Measurements from ENCODE around the gene RIMS3. TPM values are rescaled to one million over a fixed set of nuclear protein-coding genes. Genes with fewer than 3 reads are reported as not detected.
"Not testable (repeated sequence)": the region's sequence is repeated elsewhere in the genome, so short reads cannot be mapped to it uniquely, and the experiment has no call there.

RIMS3 gene
- total RNA-seq, 1 donor: 0.84 TPM

GRCh38 chr1:40634901-40635655 is 30.4 kb downstream of the RIMS3 start:
- Histone ChIP-seq H3K4me1 (ENCODE audit: insufficient read depth, low read length) (peaks cover 10% of the 10 kb centered on the region), H3K4me3 (ENCODE audit: low read length) (no peak overlapping the region), H3K27me3 (ENCODE audit: insufficient read depth, low read length) (no peaks in the 10 kb centered on the region), H3K9me3 (ENCODE audit: low read depth, low read length) (no peaks in the 10 kb centered on the region)

GRCh38 chr1:40633931-40634376 is 31.5 kb downstream of the RIMS3 start:
- Histone ChIP-seq H3K4me1 (ENCODE audit: insufficient read depth, low read length) (peaks cover 14% of the 10 kb centered on the region), H3K27me3 (ENCODE audit: insufficient read depth, low read length) (no peaks in the 10 kb centered on the region), H3K4me3 (ENCODE audit: low read length) (no peak overlapping the region), H3K9me3 (ENCODE audit: low read depth, low read length) (no peaks in the 10 kb centered on the region)

- no peak overlapping the region for H3K4me3 ChIP-seq (ENCODE audit: low read length)
- H3K9me3 ChIP-seq (ENCODE audit: low read depth, low read length): no peaks in the 10 kb centered on the region
- peaks cover 14% of the 10 kb centered on the region for H3K4me1 ChIP-seq (ENCODE audit: insufficient read depth, low read length)
- no peaks in the 10 kb centered on the region for H3K27me3 ChIP-seq (ENCODE audit: insufficient read depth, low read length)
Observed at GRCh38 chr1:40633523-40633922, 32.0 kb downstream of the RIMS3 start.

GRCh38 chr1:40630488-40631223 is 34.8 kb downstream of the RIMS3 start:
- H3K27me3 ChIP-seq (ENCODE audit: insufficient read depth, low read length): no peaks in the 10 kb centered on the region
- no peak overlapping the region for H3K4me3 ChIP-seq (ENCODE audit: low read length)
- no peaks in the 10 kb centered on the region for H3K9me3 ChIP-seq (ENCODE audit: low read depth, low read length)
- H3K4me1 ChIP-seq (ENCODE audit: insufficient read depth, low read length): peaks cover 14% of the 10 kb centered on the region

GRCh38 chr1:40629546-40629945 is 35.9 kb downstream of the RIMS3 start:
- not testable (repeated sequence) for H3K27me3 ChIP-seq (ENCODE audit: insufficient read depth, low read length); H3K4me3 ChIP-seq (ENCODE audit: low read length); H3K9me3 ChIP-seq (ENCODE audit: low read depth, low read length)
- H3K4me1 ChIP-seq (ENCODE audit: insufficient read depth, low read length): peaks cover 14% of the 10 kb centered on the region

GRCh38 chr1:40628903-40629292 is 36.6 kb downstream of the RIMS3 start:
- Histone ChIP-seq H3K27me3 (ENCODE audit: insufficient read depth, low read length) (no peaks in the 10 kb centered on the region), H3K9me3 (ENCODE audit: low read depth, low read length) (no peaks in the 10 kb centered on the region), H3K4me1 (ENCODE audit: insufficient read depth, low read length) (peaks cover 11% of the 10 kb centered on the region), H3K4me3 (ENCODE audit: low read length) (no peak overlapping the region)

- Histone ChIP-seq H3K9me3 (ENCODE audit: low read depth, low read length) (no peaks in the 10 kb centered on the region), H3K27me3 (ENCODE audit: insufficient read depth, low read length) (no peaks in the 10 kb centered on the region), H3K4me3 (ENCODE audit: low read length) (no peak overlapping the region), H3K4me1 (ENCODE audit: insufficient read depth, low read length) (peaks cover 5% of the 10 kb centered on the region)
Observed at GRCh38 chr1:40627987-40628902, 37.2 kb downstream of the RIMS3 start.

GRCh38 chr1:40626383-40626770 is 39.1 kb downstream of the RIMS3 start:
- peaks cover 5% of the 10 kb centered on the region for H3K4me1 ChIP-seq (ENCODE audit: insufficient read depth, low read length)
- H3K27me3 ChIP-seq (ENCODE audit: insufficient read depth, low read length): no peaks in the 10 kb centered on the region

GRCh38 chr1:40625476-40626382 is 39.8 kb downstream of the RIMS3 start:
- no peak overlapping the region for H3K4me3 ChIP-seq (ENCODE audit: low read length)
- no peaks in the 10 kb centered on the region for H3K9me3 ChIP-seq (ENCODE audit: low read depth, low read length)
- no peaks in the 10 kb centered on the region for H3K27me3 ChIP-seq (ENCODE audit: insufficient read depth, low read length)
- H3K4me1 ChIP-seq (ENCODE audit: insufficient read depth, low read length): peaks cover 5% of the 10 kb centered on the region

More at GRCh38 chr1:40626383-40626770, 39.1 kb downstream of the RIMS3 start:
- Histone ChIP-seq H3K4me3 (ENCODE audit: low read length) (no peak overlapping the region), H3K9me3 (ENCODE audit: low read depth, low read length) (no peaks in the 10 kb centered on the region)

- H3K9me3 ChIP-seq (ENCODE audit: low read depth, low read length): no peaks in the 10 kb centered on the region
- H3K4me3 ChIP-seq (ENCODE audit: low read length): no peak overlapping the region
- H3K27me3 ChIP-seq (ENCODE audit: insufficient read depth, low read length): no peaks in the 10 kb centered on the region
- peaks cover 5% of the 10 kb centered on the region for H3K4me1 ChIP-seq (ENCODE audit: insufficient read depth, low read length)
Observed at GRCh38 chr1:40625076-40625475, 40.4 kb downstream of the RIMS3 start.

- Histone ChIP-seq H3K4me3 (ENCODE audit: low read length) (no peak overlapping the region), H3K27me3 (ENCODE audit: insufficient read depth, low read length) (no peaks in the 10 kb centered on the region), H3K9me3 (ENCODE audit: low read depth, low read length) (no peaks in the 10 kb centered on the region), H3K4me1 (ENCODE audit: insufficient read depth, low read length) (no peaks in the 10 kb centered on the region)
Observed at GRCh38 chr1:40622936-40623629, 42.4 kb downstream of the RIMS3 start.

- Histone ChIP-seq H3K27me3 (ENCODE audit: insufficient read depth, low read length) (no peaks in the 10 kb centered on the region), H3K4me3 (ENCODE audit: low read length) (no peak overlapping the region), H3K4me1 (ENCODE audit: insufficient read depth, low read length) (no peaks in the 10 kb centered on the region), H3K9me3 (ENCODE audit: low read depth, low read length) (no peaks in the 10 kb centered on the region)
Observed at GRCh38 chr1:40621821-40622450, 43.5 kb downstream of the RIMS3 start.

- no peaks in the 10 kb centered on the region for H3K4me1 ChIP-seq (ENCODE audit: insufficient read depth, low read length)
- H3K4me3 ChIP-seq (ENCODE audit: low read length): no peak overlapping the region
- no peaks in the 10 kb centered on the region for H3K27me3 ChIP-seq (ENCODE audit: insufficient read depth, low read length)
- H3K9me3 ChIP-seq (ENCODE audit: low read depth, low read length): no peaks in the 10 kb centered on the region
Observed at GRCh38 chr1:40620586-40621210, 44.8 kb downstream of the RIMS3 start.
